Measurements from ENCODE around the gene LPP.

GRCh38 chr3:188199386-188199785 lies 45.4 kb downstream of the LPP start:
- TF ChIP-seq EZH2phosphoT487 (IDR thresholded peaks at IDR 0.05; ENCODE audit: borderline replicate concordance) (no peak), RAD21 (IDR thresholded peaks at IDR 0.05; ENCODE audit: low read depth) (no peak), JUND (IDR thresholded peaks at IDR 0.05) (no peak)
